GM19372 (cell line): Measurements from ENCODE around the gene SLC25A22.

ENCODE experiments used
- ATAC-seq: cut with Tn5 transposase; IDR thresholded peaks from one replicate; pipeline ENCODE4 v1.9.1; 2021; ENCODE audit warnings: mild to moderate bottlenecking, low read depth, moderate library complexity; ENCODE audit not compliant: unreplicated experiment

The SLC25A22 gene

DNA sequence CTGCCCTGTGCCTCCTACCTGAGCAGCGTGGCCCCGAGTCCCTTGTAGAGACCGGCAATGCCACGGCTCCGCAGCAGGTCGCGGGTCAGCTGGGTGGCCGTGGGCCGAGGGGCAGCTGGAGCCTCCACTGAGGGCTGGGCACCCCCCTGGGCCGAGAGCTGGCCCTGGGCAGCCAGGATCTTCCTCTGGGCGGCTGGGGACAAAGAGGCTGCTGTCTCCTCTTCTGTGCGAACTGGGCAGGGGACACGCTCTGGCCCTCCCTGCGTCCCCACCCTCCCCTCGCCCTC lies 5.6 kb downstream of the SLC25A22 start:
- no peak for ATAC-seq

DNA sequence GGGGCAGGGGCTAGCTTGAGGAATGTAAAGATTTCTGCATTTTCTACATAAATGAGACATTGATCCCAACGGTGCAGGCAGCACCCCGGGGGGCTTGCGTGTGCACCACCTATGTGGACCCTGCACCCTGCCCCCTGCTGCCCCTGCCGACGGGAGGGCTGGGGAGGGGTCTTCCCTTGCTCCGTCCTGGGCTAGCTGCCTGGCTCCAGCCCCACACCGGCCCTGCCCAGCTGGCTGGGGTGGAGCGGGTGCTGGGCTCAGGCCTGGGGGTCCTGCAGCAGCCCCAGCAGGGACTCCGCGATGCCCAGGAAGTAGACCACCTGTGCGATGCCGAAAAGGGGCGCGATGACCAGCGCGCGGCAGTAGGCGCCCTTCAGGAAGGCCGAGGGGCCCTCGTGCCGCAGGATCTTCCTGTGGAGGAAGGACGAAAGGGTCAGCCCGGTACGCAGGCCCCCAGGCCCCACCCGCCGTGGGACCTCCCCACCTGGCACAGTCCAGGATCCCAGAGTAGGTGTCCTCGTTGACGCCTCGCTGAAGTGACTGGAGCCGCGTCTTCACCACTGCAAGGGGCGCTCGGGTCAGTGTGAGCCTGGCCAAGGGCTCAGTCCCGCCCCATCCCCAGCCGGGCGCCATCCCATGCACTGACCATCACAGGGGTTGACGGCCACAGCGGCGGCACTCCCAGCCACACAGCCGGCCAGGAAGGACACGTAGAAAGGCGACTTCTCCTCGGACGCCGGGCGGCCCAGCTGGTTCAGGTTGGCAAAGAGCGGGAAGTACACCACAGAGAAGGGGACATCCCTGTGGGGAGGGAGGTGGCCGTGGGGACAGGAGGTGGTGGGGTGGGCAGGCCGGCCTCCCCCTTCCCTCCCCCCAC lies 6.2 kb downstream of the SLC25A22 start:
- no peak for ATAC-seq

DNA sequence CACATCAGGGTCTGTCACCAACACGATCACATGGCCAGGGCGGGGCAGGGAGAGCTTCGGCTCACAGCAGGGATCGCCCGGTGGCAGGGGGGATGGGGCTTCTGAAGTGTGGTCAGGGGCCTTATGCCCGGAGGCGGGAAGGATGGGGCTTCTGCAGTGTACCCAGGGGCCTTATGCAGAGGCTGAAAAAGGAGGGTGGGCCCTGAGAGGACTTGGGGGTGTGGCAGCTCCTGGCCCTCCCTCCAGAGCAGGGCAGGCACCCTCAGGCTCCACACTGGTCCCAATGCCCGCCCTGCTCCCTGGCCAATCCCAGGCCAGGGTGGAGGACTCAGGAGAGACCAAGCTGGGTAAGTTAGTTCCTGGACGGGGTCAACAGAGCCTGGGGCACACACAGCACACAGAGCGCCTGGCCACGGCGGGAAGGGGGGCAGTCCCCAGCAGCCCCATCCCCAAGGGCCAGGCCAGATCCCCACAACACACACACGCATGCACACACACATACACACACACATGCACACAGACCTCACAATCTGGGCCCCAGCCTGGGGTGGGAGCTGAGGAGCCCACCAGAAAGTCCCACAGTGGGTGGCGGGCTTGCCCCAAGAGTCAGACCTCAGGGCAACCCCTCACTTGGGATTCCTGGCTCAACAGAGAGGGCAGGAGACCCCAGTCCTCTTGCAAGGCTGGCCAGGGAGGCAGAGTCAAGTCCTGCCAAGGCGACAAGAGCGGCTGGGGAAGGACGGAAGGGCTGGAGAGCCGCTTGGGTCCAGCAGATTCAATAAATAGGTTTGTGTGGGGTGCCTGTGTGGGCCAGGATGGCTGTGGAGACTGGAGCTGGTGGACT lies 7.1 kb downstream of the SLC25A22 start:
- ATAC-seq = no peak

DNA sequence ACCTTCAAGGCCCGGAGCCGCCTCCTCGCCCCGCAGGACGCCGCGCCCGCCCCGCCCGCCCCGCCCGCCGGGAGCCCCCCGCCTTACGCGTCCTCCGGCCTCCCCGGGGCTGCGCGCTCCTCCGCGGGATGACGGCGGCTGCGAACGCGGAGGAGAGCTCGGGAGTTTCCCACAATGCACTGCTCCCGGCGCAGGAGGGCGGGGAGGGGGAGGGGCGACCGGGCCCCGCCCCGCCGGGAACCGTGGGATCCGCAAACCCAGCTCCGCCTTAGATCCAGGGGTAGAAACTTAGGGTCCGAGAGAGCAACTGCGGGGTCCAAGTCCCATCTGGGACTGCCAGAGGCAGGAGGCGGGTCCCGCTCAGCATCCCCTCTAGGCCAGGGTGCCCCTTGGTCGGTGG lies 8.1 kb downstream of the SLC25A22 start, which contains the start of gene CEND1:
TSS of gene CEND1 (minus strand) at position 148 of the 400 bp plus-strand sequence. CDS start 1,514 bp downstream, outside the sequence.
- ATAC-seq = no peak

DNA sequence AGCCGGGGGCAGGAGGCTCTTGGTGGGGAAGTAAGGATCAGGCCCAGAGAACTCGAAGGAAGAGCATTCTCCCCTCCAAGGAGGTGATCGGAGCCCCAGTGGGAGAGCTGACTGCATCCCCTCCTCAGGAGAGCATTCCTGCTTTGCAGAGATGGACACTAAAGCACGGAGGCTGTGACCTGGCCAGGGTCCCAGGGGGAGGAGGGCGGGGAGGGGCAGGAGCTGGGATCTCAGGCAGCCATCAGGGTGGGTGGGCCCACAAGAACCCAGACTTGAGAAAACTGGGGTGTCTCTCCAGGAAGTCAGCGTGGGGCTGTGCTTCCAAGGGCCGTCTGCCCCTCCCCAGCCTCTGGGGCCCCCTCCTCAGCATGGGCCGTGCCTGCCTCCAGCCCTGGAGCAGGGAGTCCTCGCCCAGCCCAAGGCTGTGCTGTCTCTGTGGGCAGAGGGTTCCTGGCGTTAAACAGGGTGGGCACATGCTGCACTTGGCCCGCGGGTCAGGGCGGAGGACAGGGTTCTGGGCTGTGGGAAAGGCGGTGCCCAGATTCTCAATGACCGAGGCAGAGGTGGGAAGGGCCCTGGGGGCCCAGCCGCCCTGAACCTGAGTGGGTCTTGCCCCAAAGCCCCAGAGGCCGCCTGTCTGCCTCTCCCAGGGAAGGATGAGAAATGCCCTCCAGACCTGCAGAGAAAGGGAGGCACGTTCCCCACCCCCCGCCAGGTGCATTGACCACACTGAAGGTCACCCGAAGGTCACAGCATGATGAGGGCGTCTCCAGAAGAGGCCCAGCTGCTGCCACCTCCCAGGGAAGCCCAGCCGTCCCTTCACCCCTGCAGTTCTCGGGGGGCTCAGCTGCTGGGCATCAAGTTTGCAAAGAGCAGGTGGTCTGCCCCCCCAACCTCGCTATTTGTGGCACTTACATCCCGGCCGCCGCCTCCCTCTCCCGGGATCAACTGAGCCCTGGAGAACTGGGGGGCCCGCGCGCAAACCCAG lies 8.8 kb downstream of the SLC25A22 start:
- ATAC-seq = no peak

DNA sequence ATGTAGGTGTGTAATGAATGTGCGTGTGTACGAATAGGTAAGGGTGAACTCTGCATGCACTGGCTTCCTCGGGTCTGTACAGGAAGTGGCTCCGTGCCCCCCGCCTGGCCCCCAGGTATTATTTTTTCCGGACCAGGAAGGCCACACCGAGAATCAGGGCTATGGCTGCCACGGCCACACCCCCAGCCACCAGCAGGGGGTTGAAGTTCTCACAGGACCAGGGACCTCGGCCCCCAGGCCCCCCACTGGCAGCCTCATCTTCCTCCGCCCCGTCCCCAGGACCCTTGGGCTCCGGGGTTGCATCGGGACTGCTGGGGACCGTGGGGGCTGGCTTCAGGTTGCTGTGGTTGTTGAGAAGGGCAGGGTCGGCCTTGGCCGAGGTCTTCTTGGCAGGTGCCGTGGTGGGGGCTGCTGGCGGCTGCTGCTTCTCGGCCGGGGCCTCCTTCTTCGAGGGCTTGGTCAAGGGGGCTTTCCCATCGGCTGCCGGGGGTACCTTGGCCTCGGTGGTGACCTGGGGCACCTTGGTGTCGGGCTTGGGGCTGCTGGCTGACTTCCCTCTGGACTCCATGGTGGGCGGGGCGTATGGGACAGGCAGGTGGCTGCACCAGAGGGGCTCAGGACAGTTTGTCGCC lies 10.0 kb downstream of the SLC25A22 start:
- ATAC-seq = no peak

DNA sequence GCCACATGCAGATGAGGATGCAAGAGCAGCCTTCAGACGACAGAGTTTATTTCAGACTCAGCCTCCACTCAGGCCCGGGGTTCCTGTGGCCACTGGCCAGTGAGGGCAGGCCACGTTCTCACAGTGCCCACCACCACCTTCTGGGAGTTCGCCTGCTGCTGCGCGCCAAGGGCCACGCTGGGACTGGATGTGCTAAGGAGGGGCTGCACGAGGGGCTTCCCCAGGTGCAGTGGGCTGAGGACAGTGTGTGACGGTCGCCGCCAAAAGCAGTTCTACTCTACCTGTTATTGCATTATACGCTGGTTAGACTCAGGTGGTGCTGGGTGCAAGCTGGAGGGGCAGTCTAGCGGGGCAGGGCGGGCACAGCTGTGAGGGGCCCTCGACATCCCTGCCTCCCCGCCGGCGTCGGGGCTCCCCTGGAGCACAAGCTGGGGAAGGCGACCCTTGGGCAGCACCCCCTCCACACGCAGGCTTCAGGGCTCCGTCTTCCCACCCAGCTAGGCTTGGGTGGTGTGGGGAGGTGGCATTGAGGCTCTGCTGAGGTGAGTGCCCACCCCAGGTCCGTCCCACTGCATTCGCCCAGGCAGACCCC lies 10.9 kb downstream of the SLC25A22 start:
- ATAC-seq = no peak

DNA sequence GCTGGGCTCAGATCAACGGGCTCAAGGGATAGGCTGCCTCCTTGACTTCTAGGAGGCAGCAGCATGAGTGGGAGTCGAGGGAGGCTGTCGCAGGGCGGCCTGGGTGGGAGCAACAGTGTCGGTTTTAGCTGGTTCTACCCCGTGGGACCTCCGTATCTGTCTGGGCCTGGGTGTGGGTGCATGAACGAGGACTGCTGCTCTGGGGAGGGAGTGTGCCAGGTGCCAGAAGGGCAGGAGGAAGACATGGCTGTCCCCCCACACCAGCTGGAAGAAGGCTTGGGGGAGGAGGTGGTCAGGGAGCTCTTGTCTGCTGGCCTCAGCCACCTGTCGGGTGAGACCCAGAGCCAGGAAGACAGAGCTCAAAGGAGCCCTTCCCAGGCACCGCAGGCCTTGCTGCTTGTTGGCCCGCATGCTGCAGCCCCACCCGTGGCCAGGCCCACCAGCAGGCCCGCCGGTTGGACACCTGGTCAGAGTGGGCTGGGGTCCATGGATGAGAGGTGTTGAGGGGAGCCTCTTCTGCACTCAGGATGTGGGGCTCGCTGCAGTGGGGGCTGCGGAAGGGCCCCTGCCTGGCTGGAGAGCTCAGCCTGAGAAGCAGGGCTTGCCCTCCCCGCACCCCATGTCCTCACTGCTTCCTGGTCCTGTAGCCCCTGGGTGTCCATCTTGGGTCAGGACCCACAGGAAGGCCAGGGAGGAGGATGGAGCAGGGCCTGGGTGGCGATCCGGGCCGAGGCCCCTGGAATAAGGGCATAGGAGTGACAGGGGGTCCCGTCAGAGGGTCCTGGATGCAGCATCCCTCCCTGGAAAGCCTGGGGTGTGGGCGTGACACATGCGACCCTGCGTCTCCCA lies 11.6 kb downstream of the SLC25A22 start:
- ATAC-seq = no peak

DNA sequence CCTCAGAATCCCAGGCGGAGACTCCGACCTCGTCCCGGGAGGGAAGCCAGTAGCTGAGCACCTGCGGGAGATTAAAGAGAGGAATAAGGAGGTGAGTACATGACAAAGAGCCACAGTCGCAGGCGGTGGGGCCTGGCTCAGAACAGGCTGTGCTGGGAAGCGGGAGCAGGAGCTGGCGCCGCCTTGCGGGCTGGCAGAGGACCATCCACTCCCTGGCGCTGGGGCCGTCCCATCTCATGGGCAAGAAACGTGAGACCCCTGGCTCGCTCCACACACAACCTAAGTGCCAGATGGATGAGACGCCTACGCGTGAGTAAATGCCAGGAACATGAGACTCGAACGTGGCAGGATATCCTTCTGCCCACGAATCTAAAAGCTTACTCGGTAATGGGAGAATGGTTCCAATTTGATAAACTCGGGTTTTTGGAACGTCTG lies 14.5 kb downstream of the SLC25A22 start:
- no peak for ATAC-seq

DNA sequence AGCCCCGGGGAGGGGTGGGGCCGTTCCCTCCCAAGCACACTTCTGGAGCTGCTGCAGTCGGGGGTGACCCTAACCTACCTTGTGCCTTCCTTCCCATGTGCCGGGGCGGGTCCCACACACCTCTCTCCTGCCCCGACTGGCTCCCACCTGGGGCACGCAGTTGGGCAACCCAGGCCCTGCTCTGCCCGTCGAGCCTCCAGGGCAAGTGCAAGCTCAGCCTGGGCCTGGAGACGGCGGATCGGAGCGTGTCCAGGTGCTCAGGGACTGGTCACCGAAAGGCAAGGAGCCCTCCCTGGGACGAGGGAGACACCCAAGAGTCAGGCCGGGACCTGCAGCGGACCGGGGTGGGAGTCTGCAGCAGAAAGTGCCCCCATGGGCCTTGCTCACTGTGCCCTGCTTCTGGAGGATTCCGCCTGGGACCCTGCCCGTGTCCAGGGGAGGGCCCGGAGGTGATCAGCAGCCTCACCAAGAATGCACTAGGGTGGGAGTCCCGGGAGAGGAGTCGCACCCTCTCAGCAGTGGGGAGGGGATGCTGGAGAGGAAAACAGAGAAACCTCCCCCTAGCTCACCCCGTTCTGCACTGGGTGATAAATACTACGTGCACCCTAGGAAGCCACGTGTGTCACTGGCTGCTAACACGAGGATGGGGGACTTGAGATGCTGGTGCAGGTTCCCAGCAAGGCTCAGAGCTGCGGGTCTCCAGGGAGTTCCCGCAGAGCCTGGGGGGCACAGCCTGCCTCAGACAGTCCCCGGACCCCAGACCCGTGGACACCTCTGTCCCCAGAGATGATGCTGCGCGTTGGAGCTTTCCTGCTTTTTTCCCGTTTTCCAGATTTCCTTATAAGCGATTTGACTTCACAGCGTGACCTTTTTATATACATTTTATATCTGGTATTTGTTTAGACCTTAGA lies 15.6 kb downstream of the SLC25A22 start:
- no peak for ATAC-seq

DNA sequence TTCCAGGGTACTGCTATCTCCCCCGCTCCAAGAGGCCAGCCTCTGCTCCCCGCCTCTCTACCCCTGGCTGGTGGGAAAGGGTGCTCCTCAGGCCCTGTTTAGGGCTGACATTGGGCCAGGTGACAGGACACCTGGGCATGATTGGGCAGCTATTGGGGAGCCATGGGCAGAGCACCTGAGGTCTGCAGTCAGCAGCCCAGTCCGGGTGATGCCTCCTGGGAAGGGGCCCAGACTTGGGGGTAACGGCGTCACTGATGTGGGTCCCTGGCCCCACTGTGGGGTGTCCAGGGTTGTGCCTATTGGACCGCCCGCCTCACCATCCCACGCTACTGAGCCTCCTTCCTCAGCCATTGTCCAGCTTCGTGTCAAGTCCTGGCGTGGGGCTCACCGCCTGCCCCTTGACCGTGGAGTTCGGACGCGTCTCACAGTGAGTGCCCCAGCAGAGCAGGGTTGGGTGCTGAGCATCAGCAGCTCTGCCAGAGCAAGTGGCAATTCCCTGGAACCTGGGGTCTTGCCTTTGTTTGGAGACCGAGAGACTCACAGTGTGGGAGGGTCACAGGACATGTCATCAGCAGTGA lies 18.0 kb downstream of the SLC25A22 start:
- no peak for ATAC-seq

DNA sequence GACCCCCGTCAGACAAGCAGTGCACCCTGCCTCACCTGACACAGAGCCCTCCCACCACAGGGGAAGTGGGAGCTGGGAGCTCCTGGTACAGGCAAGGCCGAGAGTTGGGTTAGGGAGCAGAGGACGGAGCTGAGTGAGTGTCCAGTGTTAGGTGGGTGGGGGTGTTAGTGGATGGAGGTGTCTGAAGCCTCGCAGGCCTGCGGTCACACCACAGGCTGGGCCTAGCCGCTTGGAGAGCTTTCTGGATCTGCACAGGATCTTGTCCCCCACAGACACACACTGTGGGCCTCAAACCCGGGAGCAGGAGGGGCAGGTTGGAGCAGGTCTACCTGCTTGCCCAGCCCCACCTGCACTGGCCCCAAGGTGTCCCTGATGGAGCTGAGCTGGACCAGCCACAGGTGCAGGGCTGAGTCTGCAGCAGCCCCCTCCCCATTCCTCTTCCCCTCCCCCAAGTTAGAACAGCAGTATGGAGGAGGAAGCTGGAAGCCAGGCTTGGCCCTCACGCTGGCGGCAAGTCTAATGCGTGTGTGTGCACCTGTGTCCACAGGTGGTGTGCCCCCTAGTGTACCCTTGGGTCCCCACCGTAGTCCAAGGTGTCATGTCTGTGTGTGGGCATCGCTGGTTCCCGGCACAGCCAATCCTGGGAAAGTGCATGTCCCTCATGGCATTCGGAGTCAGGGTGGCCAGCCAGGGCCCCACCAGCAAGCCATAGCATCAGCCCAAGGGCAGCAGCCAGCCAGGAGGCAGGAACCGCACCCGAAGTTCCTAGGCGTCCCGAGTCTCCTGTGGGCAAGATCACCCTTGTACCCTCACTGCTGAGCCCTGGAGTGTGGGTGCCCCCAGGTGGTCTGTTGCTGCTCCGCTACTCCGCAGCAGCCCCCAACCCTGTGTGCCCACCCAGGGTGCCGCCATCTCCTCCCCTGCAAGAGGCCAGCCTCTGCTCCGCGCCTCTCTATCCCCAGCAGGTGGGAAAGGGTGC lies 18.8 kb downstream of the SLC25A22 start:
- no peak for ATAC-seq

DNA sequence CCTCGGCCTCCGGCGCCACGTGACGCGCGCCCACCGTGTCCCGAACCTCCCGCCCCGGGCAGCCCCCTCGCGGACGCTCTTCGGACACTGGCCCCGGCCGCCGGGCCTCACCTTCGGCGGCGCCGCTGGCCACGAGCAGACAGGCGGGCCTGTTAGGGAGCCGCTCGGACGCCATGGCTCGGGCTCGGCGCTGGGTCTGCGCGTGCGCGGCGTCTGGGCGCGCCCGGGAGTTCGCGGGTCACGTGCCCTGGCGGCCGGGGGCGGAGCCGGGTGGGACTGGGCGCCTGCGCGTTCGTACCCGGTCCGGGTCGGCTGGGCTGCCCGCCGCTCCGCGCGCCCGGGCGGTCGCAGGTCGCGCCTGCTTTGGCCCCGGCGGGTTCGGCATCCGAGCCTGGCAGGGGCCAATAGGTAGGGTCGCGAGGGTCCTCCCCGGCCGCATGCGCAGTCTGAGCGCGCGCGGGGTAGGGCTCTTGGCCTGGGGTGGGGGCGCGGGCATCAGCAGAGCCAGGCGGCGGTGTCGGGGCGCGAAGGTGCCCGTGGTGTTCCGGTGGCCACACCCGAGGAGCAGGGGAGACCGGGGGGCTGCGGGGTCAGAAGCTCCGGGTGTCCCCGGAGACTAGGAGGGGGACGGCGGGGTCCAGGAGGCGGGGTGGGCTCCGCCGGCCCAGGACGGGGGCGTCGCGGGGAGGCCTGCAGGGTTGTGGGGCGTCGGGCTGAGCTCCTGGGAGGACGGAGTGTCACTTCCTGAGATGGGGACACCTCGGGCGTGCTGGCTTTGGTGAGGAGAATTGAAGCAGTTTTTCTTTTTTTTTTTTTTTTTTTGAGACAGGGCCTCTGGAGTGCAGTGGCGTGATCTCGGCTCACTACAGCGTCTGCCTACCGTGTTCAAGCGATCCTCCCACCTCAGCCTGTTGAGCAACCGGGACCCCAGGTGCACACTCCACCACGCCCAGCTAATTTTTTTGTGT lies 20.5 kb downstream of the SLC25A22 start, which contains the start of gene GATD1:
TSS of gene GATD1 (minus strand) at position 200 of the 968 bp plus-strand sequence. CDS start at position 175, 25 bp downstream.
- ATAC-seq = peak; percentile 89

DNA sequence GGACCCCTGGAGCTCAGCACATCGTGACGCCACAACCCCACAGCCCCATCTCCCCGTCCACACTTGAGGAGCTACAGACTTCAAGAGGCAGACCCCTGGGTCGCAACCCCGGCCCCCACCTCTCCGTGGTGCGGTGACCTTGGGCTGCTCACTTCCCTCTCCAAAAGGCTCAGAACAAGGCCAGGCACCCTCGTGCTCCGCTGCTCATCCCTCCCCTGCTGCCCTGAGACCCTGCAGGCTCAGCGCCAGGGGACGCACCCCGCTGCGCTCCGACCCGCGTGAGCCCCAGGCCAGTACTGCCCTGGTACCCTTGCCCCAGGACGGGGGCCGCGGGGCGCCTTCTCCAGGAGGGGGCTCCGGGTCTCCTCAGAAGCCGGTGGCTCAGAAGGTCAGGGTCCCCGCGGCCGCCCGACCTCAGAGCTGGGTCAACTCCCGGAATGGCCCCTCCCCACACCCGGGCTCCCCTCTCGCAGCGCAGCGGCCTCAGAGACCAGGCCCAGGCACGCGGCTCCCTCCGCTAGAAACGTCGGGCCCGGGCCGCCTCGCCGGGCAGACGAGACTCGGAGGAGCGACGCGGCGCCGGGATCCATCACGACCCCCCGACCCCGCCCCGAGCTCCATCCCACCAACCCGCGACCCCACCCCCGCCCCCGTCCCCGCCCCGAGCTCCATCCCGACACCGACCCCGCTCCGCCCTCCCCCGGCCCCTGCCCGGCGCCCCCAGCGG lies 21.4 kb downstream of the SLC25A22 start:
- ATAC-seq = peak; percentile 11
